Measurements from ENCODE around the gene DYSF.

Gene DYSF

GRCh38 chr2:71695235-71696120 is 242.1 kb downstream of the DYSF start:
- TF ChIP-seq CTCF (IDR thresholded peaks at IDR 0.05; ENCODE audit: low read length, missing control alignments) = no peak
- no peak overlapping the region for H3K4me3 ChIP-seq (replicated peaks; ENCODE audit: low read depth, low read length)
- no peak for DNase-seq (ENCODE audit: low read depth)

GRCh38 chr2:71696381-71696780 is 243.0 kb downstream of the DYSF start:
- TF ChIP-seq CTCF (IDR thresholded peaks at IDR 0.05; ENCODE audit: low read length, missing control alignments) = no peak
- peak; percentile 9 for DNase-seq (ENCODE audit: low read depth)
- H3K4me3 ChIP-seq (replicated peaks; ENCODE audit: low read depth, low read length) = no peak overlapping the region

DNA sequence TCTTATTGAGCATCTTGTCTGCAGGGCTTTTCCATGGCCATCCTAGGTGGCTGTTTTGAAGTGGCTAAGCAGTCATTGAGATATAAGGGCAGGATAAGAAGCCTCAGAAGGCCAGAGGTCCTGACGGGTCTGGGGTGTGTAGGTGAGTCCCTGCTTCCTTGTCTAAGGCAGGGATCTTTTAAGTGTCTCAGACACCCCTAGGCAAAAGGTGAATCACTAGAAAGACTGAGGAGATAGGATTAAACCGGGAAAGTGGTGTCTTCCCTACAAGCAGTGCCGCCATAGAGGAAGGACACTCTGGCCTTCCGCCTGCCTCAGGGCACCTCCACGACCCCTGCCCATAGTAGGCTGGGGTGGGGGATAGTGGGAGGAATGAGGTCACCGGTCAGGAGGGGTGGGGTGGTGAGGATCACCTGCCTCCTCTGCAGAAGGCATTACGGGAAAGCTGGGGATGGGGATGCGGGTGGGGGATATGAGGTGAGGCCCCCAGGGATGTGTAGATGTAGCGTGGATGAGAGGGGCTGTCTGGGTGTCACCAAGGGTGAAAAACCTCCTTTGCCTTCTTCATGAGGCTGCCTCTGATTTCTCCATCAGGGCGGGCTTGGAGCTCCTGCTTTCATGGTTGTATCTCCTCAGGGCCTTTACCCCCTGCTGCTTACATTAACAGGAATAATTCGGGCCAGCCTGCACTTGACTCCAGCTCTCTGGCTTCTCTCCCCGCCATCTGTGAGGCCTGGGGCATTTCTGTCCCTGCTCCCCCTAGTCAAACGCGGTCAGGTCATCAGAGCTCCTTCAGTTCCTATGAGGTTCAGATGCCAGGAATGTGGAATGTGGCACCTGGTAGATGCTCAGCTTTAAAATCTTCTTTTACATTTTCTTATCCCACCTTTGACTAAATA is 244.0 kb downstream of the DYSF start:
- H3K4me3 ChIP-seq (replicated peaks; ENCODE audit: low read depth, low read length) = no peak overlapping the region
- DNase-seq (ENCODE audit: low read depth) = no peak
- no peak for TF ChIP-seq CTCF (IDR thresholded peaks at IDR 0.05; ENCODE audit: low read length, missing control alignments)

DNA sequence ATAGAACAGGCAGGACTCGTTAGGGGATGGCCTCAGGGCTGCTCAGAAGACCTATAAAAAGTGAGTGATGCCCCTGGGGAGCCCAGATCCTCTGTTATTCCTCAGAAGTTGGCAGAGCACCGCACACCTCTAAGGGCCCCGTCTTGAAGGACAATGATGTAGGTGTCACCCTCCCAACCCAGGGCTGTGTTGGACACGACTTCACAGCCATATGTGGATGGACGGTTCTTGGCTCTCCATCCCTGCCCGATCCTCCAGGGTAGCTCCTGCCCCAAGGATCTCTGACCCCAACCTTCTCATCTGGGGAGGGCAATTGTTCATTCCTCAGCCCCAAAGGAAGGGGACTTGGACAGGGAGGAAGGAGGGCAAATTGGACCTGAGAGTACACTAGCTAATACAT is 246.1 kb downstream of the DYSF start:
- no peak overlapping the region for H3K4me3 ChIP-seq (replicated peaks; ENCODE audit: low read depth, low read length)
- DNase-seq (ENCODE audit: low read depth) = no peak
- no peak for TF ChIP-seq CTCF (IDR thresholded peaks at IDR 0.05; ENCODE audit: low read length, missing control alignments)

GRCh38 chr2:71700041-71700657 is 246.8 kb downstream of the DYSF start:
- TF ChIP-seq CTCF (IDR thresholded peaks at IDR 0.05; ENCODE audit: low read length, missing control alignments) = no peak
- H3K4me3 ChIP-seq (replicated peaks; ENCODE audit: low read depth, low read length) = no peak overlapping the region
- no peak for DNase-seq (ENCODE audit: low read depth)

DNA sequence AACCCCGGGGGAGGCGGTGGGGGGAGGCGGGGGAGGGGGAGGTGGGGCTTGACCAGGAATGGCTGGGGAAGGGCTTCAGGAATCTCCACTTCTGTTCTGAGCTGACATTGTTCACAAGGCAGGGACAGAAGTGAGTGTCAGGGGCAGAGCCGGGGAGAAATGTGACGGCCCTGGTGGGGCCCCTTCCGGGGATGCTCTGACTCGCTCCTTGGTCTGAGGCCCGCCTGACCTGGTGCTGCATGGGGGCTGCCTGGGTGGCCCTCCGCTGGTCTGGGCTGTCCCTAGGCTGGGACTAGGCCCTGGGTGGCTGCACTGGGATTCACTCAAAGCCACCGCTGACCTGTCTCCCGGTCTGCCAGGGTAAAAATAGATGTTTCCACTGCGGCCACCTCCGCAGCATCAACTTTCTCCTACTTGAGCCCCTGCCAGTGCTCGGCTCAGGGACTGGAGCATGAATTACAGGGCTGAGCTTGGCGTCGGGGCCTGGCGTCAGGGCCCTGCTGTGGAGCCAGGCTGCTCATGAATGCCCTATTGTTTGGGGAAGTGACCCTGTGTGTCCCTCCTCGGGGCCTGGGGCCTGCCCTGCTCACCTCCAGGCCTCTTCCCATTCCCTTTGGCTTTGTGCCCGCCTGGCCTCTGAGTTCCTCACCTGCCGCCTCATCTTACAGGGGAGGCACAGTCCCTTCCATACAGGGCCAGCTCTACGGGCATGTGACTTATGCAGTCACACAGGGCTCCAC is 247.5 kb downstream of the DYSF start:
- peak; percentile 17 for DNase-seq (ENCODE audit: low read depth)
- no peak overlapping the region for H3K4me3 ChIP-seq (replicated peaks; ENCODE audit: low read depth, low read length)
- TF ChIP-seq CTCF (IDR thresholded peaks at IDR 0.05; ENCODE audit: low read length, missing control alignments) = no peak
